HepG2 (cell line): Measurements from ENCODE around the gene FAM83G. TPM values are rescaled to one million over a fixed set of nuclear protein-coding genes. Genes with fewer than 3 reads are reported as not detected.

Experiments
- CEBPG ChIP-seq: IDR thresholded peaks from 2 replicates; pipeline ENCODE4 v1.6.1; 2016
- EZH2 ChIP-seq: conservative IDR thresholded peaks from 2 replicates; pipeline ENCODE4 v1.6.1; 2012; ENCODE audit warnings: mild to moderate bottlenecking, low read depth, low read length, moderate library complexity
- GTF3A ChIP-seq: sonication (generic); formaldehyde crosslinking; conservative IDR thresholded peaks from 2 replicates; pipeline ENCODE4 v1.4.0; 2020; ENCODE audit warnings: mild to moderate bottlenecking, missing genetic modification reagents
- IKZF4 ChIP-seq: sonication (generic); formaldehyde crosslinking; IDR thresholded peaks from 2 replicates; pipeline ENCODE4 v1.5.1; 2020; ENCODE audit warnings: borderline replicate concordance, mild to moderate bottlenecking, low read depth, missing genetic modification reagents; ENCODE audit errors: not compliant biosample characterization
- JDP2 ChIP-seq: sonication (generic); formaldehyde crosslinking; IDR thresholded peaks from 2 replicates; pipeline ENCODE4 v1.8.1; 2022; ENCODE audit warnings: missing genetic modification reagents, borderline replicate concordance
- NR2F6 ChIP-seq, 2 experiments: IDR thresholded peaks; 2 replicates each; pipeline ENCODE4 v1.6.1; 2016; ENCODE audit warnings: antibody characterized with exemption in 1 of 2, mild to moderate bottlenecking in 1 of 2
- PCBP1 ChIP-seq: fragments of 200-400 bp; formaldehyde crosslinking; IDR thresholded peaks from 2 replicates; pipeline ENCODE4 v1.6.1; 2017; ENCODE audit warnings: mild to moderate bottlenecking, low read depth, low read length, borderline replicate concordance
- POGZ ChIP-seq: sonication (generic); formaldehyde crosslinking; IDR thresholded peaks from 2 replicates; pipeline ENCODE4 v1.4.0; 2020; ENCODE audit warnings: mild to moderate bottlenecking, missing genetic modification reagents
- SRSF1 ChIP-seq: fragments of 200-400 bp; formaldehyde crosslinking; optimal IDR thresholded peaks from 2 replicates; pipeline ENCODE3; 2017; ENCODE audit warnings: mild to moderate bottlenecking, low read depth, low read length, moderate library complexity
- SSRP1 ChIP-seq: IDR thresholded peaks from 2 replicates; pipeline ENCODE4 v1.6.1; 2016; ENCODE audit warnings: control low read depth
- ZNF18 ChIP-seq: sonication (generic); formaldehyde crosslinking; IDR thresholded peaks from 2 replicates; pipeline ENCODE4 v1.8.0; 2022; ENCODE audit warnings: mild to moderate bottlenecking, missing genetic modification reagents; ENCODE audit not compliant: insufficient replicate concordance
- ZNF207 ChIP-seq: fragments of 450-650 bp; IDR thresholded peaks from 2 replicates; pipeline ENCODE4 v1.6.1; 2016; ENCODE audit warnings: antibody characterized with exemption, borderline replicate concordance
- ZNF660 ChIP-seq: sonication (generic); formaldehyde crosslinking; IDR thresholded peaks from 2 replicates; pipeline ENCODE4 v1.5.1; 2020; ENCODE audit warnings: mild to moderate bottlenecking, low read depth, missing genetic modification reagents, borderline replicate concordance
- ZNF746 ChIP-seq: sonication (generic); formaldehyde crosslinking; IDR thresholded peaks from 2 replicates; pipeline ENCODE4 v1.8.0; 2022; ENCODE audit warnings: mild to moderate bottlenecking, missing genetic modification reagents
- ZNF761 ChIP-seq: sonication (generic); formaldehyde crosslinking; conservative IDR thresholded peaks from 2 replicates; pipeline ENCODE4 v1.4.0; 2020; ENCODE audit warnings: mild to moderate bottlenecking, missing genetic modification reagents
- ZNF772 ChIP-seq: sonication (generic); formaldehyde crosslinking; IDR thresholded peaks from 2 replicates; pipeline ENCODE4 v1.5.0; 2020; ENCODE audit warnings: mild to moderate bottlenecking, missing genetic modification reagents
- polyA plus RNA-seq, 8 experiments: library from polyadenylated mRNA; depleted of rRNA in 3 of 8; stranded (reverse) in 7 of 8; unstranded in 1 of 8; fragments of >200 nt; fragmentation: Illumina TruSeq in 4 of 8; extraction: Trizol in 4 of 8; gene quantifications; 2 replicates each; pipeline versions ENCODE4 v1.2.1 to v1.2.3, GENCODE V29; 2011 to 2016; ENCODE audit warnings: low read depth in 4 of 8, missing spikeins in 1 of 8, mixed read lengths in 1 of 8; ENCODE audit not compliant: insufficient read depth in 1 of 8
- total RNA-seq, 5 experiments: library from RNA; depleted of rRNA; stranded (reverse); fragments of >200 nt; fragmentation: Illumina TruSeq; extraction: Trizol; gene quantifications; 2 replicates each; pipeline ENCODE4 v1.2.3, GENCODE V29; 2016; ENCODE audit warnings: low read depth in 1 of 5
- TF ChIP-seq, protein P1 (sequence below): IDR thresholded peaks from 2 replicates; pipeline ENCODE4 v1.6.1; 2016; ENCODE audit warnings: low read depth, missing genetic modification reagents, missing compliant biosample characterization
- TF ChIP-seq, protein P2 (sequence below): sonication (generic); formaldehyde crosslinking; IDR thresholded peaks from 2 replicates; pipeline ENCODE4 v1.8.0; 2022; ENCODE audit warnings: missing genetic modification reagents, mild to moderate bottlenecking, borderline replicate concordance
- TF ChIP-seq, protein P3 (sequence below): sonication (generic); formaldehyde crosslinking; IDR thresholded peaks from 2 replicates; pipeline ENCODE4 v1.4.0; 2020; ENCODE audit warnings: missing genetic modification reagents

The FAM83G gene
- total and polyA plus RNA-seq, 2 of the 13 experiments (the other 11 are each of a cell fraction or from before 2014, with no cell fraction given) = 13.7 to 18.6 TPM

- peak; percentile 30 for TF ChIP-seq ZNF18 (CRISPR knock-in tag)
- TF ChIP-seq, protein P1, sequence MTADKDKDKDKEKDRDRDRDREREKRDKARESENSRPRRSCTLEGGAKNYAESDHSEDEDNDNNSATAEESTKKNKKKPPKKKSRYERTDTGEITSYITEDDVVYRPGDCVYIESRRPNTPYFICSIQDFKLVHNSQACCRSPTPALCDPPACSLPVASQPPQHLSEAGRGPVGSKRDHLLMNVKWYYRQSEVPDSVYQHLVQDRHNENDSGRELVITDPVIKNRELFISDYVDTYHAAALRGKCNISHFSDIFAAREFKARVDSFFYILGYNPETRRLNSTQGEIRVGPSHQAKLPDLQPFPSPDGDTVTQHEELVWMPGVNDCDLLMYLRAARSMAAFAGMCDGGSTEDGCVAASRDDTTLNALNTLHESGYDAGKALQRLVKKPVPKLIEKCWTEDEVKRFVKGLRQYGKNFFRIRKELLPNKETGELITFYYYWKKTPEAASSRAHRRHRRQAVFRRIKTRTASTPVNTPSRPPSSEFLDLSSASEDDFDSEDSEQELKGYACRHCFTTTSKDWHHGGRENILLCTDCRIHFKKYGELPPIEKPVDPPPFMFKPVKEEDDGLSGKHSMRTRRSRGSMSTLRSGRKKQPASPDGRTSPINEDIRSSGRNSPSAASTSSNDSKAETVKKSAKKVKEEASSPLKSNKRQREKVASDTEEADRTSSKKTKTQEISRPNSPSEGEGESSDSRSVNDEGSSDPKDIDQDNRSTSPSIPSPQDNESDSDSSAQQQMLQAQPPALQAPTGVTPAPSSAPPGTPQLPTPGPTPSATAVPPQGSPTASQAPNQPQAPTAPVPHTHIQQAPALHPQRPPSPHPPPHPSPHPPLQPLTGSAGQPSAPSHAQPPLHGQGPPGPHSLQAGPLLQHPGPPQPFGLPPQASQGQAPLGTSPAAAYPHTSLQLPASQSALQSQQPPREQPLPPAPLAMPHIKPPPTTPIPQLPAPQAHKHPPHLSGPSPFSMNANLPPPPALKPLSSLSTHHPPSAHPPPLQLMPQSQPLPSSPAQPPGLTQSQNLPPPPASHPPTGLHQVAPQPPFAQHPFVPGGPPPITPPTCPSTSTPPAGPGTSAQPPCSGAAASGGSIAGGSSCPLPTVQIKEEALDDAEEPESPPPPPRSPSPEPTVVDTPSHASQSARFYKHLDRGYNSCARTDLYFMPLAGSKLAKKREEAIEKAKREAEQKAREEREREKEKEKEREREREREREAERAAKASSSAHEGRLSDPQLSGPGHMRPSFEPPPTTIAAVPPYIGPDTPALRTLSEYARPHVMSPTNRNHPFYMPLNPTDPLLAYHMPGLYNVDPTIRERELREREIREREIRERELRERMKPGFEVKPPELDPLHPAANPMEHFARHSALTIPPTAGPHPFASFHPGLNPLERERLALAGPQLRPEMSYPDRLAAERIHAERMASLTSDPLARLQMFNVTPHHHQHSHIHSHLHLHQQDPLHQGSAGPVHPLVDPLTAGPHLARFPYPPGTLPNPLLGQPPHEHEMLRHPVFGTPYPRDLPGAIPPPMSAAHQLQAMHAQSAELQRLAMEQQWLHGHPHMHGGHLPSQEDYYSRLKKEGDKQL (CRISPR knock-in tag) = no peak
- no peak for TF ChIP-seq IKZF4 (CRISPR knock-in tag)
- TF ChIP-seq ZNF746 (CRISPR knock-in tag) = peak; percentile 52; the same call in 1 of the 2 replicates
- TF ChIP-seq POGZ (CRISPR knock-in tag) = 0 out of 2 replicates have a peak, but pooled peaks have one; percentile 22
- no peak for TF ChIP-seq ZNF772 (CRISPR knock-in tag)
- no peak for TF ChIP-seq NR2F6 (IDR thresholded peaks at IDR 0.05)
- peak; percentile 59; the same call in 1 of the 2 replicates for TF ChIP-seq NR2F6 (CRISPR knock-in tag; IDR thresholded peaks at IDR 0.05)
- TF ChIP-seq ZNF207 = no peak
- peak; percentile 20; the same call in 1 of the 2 replicates for TF ChIP-seq CEBPG
- TF ChIP-seq SRSF1 = peak; percentile 91
- TF ChIP-seq, protein P2, sequence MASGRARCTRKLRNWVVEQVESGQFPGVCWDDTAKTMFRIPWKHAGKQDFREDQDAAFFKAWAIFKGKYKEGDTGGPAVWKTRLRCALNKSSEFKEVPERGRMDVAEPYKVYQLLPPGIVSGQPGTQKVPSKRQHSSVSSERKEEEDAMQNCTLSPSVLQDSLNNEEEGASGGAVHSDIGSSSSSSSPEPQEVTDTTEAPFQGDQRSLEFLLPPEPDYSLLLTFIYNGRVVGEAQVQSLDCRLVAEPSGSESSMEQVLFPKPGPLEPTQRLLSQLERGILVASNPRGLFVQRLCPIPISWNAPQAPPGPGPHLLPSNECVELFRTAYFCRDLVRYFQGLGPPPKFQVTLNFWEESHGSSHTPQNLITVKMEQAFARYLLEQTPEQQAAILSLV (CRISPR knock-in tag) = no peak
- TF ChIP-seq, protein P3, sequence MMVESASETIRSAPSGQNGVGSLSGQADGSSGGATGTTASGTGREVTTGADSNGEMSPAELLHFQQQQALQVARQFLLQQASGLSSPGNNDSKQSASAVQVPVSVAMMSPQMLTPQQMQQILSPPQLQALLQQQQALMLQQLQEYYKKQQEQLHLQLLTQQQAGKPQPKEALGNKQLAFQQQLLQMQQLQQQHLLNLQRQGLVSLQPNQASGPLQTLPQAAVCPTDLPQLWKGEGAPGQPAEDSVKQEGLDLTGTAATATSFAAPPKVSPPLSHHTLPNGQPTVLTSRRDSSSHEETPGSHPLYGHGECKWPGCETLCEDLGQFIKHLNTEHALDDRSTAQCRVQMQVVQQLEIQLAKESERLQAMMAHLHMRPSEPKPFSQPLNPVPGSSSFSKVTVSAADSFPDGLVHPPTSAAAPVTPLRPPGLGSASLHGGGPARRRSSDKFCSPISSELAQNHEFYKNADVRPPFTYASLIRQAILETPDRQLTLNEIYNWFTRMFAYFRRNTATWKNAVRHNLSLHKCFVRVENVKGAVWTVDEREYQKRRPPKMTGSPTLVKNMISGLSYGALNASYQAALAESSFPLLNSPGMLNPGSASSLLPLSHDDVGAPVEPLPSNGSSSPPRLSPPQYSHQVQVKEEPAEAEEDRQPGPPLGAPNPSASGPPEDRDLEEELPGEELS (CRISPR knock-in tag) = peak; percentile 66; the same call in 1 of the 2 replicates
- TF ChIP-seq PCBP1 = peak; percentile 85; the same call in 1 of the 2 replicates
- TF ChIP-seq EZH2 = no peak
- 0 out of 2 replicates have a peak, but pooled peaks have one; percentile 41 for TF ChIP-seq SSRP1 (CRISPR knock-in tag)
- no peak for TF ChIP-seq ZNF761
- no peak for TF ChIP-seq JDP2 (CRISPR knock-in tag)
- TF ChIP-seq ZNF660 (CRISPR knock-in tag) = no peak
- 0 out of 2 replicates have a peak, but pooled peaks have one; percentile 63 for TF ChIP-seq GTF3A
These were observed 22.7 kb downstream of the FAM83G start (continued) for GRCh38 chr17:18981642-18982424.
